Measurements from ENCODE around the gene CD300LD. TPM values are rescaled to one million over a fixed set of nuclear protein-coding genes. Genes with fewer than 3 reads are reported as not detected.
"Not testable (repeated sequence)": the region's sequence is repeated elsewhere in the genome, so short reads cannot be mapped to it uniquely, and the experiment has no call there.

CD300LD gene
- total RNA-seq, 1 experiment from 2014 or later: not detected

DNA sequence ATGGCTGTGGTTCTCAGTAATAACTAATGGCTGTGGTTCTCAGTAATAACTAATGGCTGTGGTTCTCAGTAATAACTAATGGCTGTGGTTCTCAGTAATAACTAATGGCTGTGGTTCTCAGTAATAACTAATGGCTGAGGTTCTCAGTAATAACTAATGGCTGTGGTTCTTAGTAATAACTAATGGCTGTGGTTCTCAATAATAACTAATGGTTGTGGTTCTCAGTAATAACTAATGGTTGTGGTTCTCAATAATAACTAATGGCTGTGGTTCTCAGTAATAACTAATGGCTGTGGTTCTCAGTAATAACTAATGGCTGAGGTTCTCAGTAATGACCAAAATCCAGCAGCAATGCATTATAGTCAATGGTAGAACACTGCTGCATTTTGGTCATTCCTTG lies 18.4 kb downstream of the CD300LD start:
- H3K36me3 ChIP-seq; DNase-seq (ENCODE audit: low read depth in 1 of 2, low spot score in 2 of 2); H3K9me3 ChIP-seq (replicated peaks); H3K27ac ChIP-seq; H3K4me3 ChIP-seq: not testable (repeated sequence)
- Histone ChIP-seq H3K4me1 (replicated peaks) (peaks cover 10% of the 10 kb centered on the region), H3K27me3 (replicated peaks) (peaks cover 12% of the 10 kb centered on the region; the same call in 1 of the 2 replicates)

DNA sequence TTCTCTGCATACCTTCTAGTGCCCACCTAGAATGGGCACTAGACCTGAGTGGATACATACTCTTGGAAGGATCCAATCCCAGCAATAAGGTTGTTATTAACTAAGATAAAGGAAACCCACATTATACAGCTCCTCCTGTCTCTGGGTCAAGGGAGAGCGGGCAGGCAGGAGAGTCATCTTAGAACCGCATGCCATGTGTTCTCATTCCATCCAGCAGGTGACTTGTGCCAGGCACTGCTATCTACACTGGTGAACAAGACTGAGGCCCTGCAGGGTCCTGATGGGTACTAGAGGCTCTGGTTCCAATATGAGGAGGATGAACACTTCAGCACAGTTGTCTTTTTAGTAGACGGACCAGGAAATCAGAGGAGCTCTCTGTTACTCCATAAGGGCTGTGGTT lies 18.9 kb downstream of the CD300LD start:
- no peak for DNase-seq (ENCODE audit: low read depth in 1 of 2, low spot score in 2 of 2)
- no peak overlapping the region for H3K27ac ChIP-seq
- H3K36me3 ChIP-seq: no peaks in the 10 kb centered on the region
- peaks cover 10% of the 10 kb centered on the region for H3K4me1 ChIP-seq (replicated peaks)
- H3K9me3 ChIP-seq (replicated peaks): no peaks in the 10 kb centered on the region
- H3K27me3 ChIP-seq (replicated peaks): peaks cover 8% of the 10 kb centered on the region; the same call in 1 of the 2 replicates
- H3K4me3 ChIP-seq: no peak overlapping the region

DNA sequence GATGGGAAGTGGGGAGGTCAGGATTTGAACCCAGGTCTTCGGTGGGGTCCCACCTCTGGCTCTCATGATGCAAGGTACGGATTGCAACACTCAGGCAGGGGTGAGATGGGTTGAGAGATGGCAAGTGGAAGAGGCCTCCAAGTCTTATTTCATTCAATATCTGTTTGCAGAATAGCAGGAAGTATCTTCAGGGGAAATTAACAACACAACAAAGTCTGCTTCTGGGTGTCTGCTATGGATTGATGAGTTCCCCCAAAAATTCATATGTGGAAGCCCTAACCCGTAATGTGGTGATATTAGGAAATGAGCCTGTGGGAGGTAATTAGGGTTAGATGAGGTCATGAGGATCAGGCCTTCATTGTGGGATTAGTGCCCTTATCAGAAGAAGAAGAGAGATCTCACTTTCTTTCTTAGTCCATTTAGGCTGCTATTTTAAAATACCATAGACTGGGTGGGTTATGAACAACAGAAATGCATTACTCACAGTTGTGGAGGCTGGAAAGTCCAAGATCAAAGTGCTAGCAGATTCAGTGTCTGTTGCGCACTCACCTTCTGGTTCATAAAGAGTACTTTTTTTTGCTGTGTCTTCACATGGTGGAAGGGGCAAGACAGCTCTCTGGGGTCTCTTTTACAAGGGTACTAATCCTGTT lies 20.3 kb downstream of the CD300LD start:
- Histone ChIP-seq H3K27ac (no peak overlapping the region), H3K4me1 (replicated peaks) (peaks cover 10% of the 10 kb centered on the region), H3K27me3 (replicated peaks) (peaks cover 8% of the 10 kb centered on the region; the same call in 1 of the 2 replicates), H3K9me3 (replicated peaks) (no peaks in the 10 kb centered on the region), H3K36me3 (no peaks in the 10 kb centered on the region), H3K4me3 (no peak overlapping the region)
- no peak for DNase-seq (ENCODE audit: low read depth in 1 of 2, low spot score in 2 of 2)

DNA sequence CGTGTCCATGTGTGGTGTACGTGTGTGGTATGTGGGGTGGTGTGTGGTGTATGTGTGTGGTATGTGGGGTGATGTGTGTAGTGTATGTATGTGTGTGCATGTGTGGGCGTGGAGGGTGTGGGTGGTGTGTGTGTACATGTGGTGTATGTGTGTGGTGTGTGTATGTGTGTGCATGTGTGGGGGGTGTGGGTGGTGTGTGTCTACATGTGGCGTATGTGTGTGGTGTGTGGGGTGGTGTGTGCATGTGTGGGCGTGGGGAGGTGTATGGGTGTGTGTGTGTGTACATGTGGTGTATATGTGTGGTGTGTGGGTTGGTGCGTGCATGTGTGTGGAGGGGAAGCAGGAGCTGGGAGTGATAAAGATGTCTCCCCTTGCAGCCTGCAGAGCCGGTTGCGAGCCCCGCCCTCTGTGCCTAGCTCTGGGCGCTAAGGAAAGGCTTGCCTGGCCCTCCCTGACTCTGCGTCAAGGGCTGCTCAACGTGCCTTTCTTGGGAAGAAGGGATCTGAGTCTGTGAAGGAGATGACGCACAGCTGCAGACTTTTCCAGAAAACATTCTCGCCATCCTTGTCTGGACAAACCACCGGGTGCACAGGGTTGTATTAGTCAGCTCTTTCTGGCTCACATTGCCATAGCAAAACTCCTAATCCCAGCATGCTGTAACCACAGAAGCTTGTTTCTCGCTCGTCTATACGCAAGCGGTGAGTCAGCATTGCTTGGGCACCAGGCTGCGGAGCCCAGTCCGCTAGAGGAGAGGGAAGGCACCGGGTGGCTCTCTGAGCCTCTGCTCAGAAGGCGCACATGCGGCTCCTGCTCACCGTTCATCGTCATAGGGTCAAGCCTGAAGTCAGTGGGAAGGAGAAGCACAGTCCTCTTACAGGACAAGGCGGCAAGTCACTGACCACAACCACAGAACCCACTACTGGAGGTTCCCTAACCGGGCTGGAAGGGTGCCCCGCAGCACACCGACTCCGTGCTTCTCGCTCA lies 22.8 kb downstream of the CD300LD start:
- Histone ChIP-seq H3K36me3 (no peaks in the 10 kb centered on the region), H3K27me3 (replicated peaks) (peaks cover 9% of the 10 kb centered on the region), H3K27ac (no peak overlapping the region)

DNA sequence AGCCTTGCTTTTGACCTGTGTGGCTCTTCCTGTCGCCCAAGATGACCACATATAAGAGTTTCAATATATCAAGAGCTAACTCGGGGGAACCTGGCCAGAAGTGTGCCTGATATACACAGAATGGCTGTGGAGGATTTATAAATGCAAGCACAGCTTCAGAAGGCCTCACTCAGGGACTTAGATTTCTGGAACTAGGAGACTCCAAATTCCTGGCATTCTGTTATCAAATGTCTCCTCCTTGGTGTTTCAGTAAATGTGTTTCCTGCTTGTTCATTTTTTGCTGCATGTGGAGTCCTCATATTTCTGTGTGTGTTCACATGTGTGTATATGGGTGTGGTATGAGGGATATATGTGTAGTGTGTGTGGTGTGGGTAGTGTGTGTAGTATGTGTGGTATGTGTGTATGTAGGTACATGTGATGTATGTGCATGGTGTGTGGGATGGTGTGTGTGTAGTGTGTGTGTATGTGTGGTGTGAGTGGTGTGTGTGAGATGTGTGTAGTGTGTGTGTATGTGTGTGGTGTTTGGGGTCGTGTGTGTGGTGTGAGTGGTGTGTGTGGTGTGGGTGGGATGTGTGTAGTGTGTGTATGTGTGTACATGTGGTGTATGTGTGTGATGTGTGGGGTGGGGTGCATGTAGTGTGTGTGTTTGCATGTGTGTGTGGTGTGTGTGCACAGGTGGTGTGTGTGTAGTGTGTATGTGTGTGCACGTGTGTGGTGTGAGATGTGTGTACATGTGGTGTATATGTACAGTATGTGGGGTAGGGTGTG lies 23.8 kb downstream of the CD300LD start:
- H3K4me1 ChIP-seq (replicated peaks): peaks cover 10% of the 10 kb centered on the region
- DNase-seq (ENCODE audit: low read depth in 1 of 2, low spot score in 2 of 2): no peak
- peaks cover 9% of the 10 kb centered on the region; the same call in 1 of the 2 replicates for H3K27me3 ChIP-seq (replicated peaks)
- H3K4me3 ChIP-seq: no peak overlapping the region
- H3K27ac ChIP-seq: no peak overlapping the region
- H3K9me3 ChIP-seq (replicated peaks): no peaks in the 10 kb centered on the region
- no peaks in the 10 kb centered on the region for H3K36me3 ChIP-seq

More for the DNA sequence above, 22.8 kb downstream of the CD300LD start:
- Histone ChIP-seq H3K4me1 (replicated peaks) (peaks cover 10% of the 10 kb centered on the region), H3K9me3 (replicated peaks) (no peaks in the 10 kb centered on the region), H3K4me3 (no peak overlapping the region)
- peak; percentile 69 to 85 for DNase-seq (ENCODE audit: low read depth in 1 of 2, low spot score in 2 of 2)

DNA sequence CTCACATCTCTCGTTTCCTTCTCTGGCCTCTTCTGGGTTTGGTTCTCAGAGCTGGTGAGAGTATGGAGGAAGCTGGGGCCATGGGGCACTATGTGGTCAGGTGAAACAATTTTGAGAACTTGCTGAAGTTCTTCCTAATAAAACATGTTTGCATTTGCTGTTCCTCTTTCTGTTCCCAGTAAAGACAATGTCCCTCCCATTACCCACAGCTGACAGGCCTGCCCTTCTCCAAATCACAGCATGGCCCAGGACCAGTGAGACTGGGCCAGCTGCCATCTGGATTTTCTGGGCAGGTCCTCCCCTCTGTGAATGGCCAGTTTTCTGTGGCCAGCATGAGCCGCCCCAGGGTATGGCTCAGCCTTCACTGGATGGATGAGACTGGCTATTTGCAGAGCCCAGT lies 24.7 kb downstream of the CD300LD start, which contains the start of gene CD300H:
Gene CD300H, minus strand, starts transcription at position 113 of the 400 bp plus-strand sequence.
- no peaks in the 10 kb centered on the region for H3K9me3 ChIP-seq (replicated peaks)
- no peak for DNase-seq (ENCODE audit: low read depth in 1 of 2, low spot score in 2 of 2)
- peaks cover 10% of the 10 kb centered on the region for H3K4me1 ChIP-seq (replicated peaks)
- no peak within 1 kb of the TSS for H3K4me3 ChIP-seq
- H3K27ac ChIP-seq: no peak within 1 kb of the TSS
- H3K27me3 ChIP-seq (replicated peaks): peaks cover 9% of the 10 kb centered on the region; the same call in 1 of the 2 replicates
- no peaks in the 10 kb centered on the region for H3K36me3 ChIP-seq

DNA sequence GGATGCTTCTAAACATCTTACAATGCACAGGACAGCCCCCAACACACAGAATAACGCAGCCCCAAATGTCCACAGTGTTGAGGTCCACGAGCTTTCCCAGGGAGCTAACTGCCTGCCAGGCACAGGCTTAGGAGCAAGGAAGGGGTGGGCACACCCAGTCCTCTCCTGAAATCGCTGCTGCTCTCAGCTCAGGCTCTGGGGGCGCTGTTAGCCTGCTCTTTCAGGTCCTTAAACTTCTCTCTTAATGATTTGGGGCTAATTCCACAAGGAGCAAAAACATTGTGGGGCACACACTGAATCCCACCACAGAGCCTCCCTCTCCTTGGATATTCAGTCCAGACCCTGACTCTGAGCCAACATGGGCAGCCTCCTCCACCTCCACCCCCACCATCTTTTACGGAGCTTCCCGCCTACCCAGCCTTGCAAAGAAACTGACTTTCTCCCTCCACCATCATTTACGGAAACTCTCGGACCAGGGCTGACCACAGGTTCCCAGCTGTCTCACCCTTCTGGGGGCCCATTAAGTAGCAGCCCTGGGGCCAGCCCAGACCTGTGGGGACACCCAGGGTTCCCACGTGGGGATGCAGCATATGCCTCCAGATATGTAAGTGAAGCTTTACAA lies 25.8 kb downstream of the CD300LD start:
- peaks cover 10% of the 10 kb centered on the region for H3K4me1 ChIP-seq (replicated peaks)
- no peak overlapping the region for H3K4me3 ChIP-seq
- H3K27ac ChIP-seq: no peak overlapping the region
- peak in 1 of 2 experiments; percentile 30 for DNase-seq (ENCODE audit: low read depth in 1 of 2, low spot score in 2 of 2)
- no peaks in the 10 kb centered on the region for H3K9me3 ChIP-seq (replicated peaks)
- no peaks in the 10 kb centered on the region for H3K36me3 ChIP-seq
- H3K27me3 ChIP-seq (replicated peaks): peaks cover 13% of the 10 kb centered on the region

DNA sequence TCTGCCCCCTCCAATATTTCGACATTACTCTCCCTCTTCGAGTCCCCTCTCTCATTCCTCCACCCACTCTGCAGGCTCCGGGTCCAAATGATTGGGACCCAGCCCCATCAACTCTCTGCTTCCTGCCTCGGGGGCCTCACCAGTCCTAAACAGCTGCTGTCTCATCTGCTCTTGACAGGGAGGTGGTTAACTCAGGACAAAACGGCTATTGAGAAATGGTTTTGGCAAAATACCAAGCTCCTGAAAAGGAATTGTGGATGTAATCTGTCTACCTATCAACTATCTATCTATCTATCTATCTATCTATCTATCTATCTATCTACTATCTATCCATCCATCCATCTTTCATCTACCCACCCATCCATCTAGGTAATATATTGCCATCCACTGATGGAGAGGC lies 27.0 kb downstream of the CD300LD start:
- peaks cover 10% of the 10 kb centered on the region for H3K4me1 ChIP-seq (replicated peaks)
- no peak overlapping the region for H3K4me3 ChIP-seq
- H3K36me3 ChIP-seq: no peaks in the 10 kb centered on the region
- no peak for DNase-seq (ENCODE audit: low read depth in 1 of 2, low spot score in 2 of 2)
- no peaks in the 10 kb centered on the region for H3K9me3 ChIP-seq (replicated peaks)
- no peak overlapping the region for H3K27ac ChIP-seq
- peaks cover 14% of the 10 kb centered on the region for H3K27me3 ChIP-seq (replicated peaks)

DNA sequence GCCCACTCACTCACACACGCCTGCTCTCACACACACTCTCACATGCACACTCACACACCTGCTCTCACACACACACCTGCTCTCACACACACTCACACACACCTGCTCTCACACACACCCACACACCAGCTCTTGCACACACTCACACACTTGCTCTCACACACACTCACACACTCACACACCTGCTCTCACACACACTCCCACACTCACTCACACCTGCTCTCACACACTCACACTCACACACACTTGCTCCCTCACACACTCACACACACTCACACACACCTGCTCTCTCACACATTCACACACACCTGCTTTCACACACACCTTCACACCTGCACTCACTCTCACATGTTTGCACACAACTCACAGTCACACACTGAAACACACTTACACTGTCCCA lies 28.7 kb downstream of the CD300LD start:
- Histone ChIP-seq H3K4me1 (replicated peaks) (no peaks in the 10 kb centered on the region), H3K9me3 (replicated peaks) (no peaks in the 10 kb centered on the region), H3K4me3 (no peak overlapping the region), H3K27ac (no peak overlapping the region), H3K36me3 (no peaks in the 10 kb centered on the region), H3K27me3 (replicated peaks) (peaks cover 28% of the 10 kb centered on the region)
- no peak for DNase-seq (ENCODE audit: low read depth in 1 of 2, low spot score in 2 of 2)

DNA sequence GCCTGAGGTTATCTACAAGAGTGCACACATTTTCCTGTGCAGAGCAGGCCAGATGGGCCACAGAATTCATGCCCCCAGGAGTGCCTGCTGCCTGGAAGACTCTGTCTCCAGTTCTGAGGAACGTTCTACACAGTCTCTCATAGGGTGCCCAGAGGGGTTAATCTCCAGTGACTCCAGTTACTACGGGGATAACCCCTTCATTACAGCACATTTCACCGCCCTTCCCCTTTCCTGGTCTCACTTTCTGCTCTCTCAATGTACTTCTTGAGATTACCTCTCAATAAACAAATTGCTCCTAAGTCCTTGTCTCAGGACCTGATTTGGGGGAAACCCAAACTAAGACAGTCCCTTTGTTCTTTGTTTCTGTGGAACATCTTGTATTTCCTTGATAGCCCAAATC lies 30.5 kb downstream of the CD300LD start:
- no peak for DNase-seq (ENCODE audit: low read depth in 1 of 2, low spot score in 2 of 2)
- no peaks in the 10 kb centered on the region for H3K9me3 ChIP-seq (replicated peaks)
- no peak overlapping the region for H3K27ac ChIP-seq
- no peaks in the 10 kb centered on the region for H3K36me3 ChIP-seq
- H3K4me3 ChIP-seq: no peak overlapping the region
- peaks cover 38% of the 10 kb centered on the region for H3K27me3 ChIP-seq (replicated peaks)
- H3K4me1 ChIP-seq (replicated peaks): no peaks in the 10 kb centered on the region

DNA sequence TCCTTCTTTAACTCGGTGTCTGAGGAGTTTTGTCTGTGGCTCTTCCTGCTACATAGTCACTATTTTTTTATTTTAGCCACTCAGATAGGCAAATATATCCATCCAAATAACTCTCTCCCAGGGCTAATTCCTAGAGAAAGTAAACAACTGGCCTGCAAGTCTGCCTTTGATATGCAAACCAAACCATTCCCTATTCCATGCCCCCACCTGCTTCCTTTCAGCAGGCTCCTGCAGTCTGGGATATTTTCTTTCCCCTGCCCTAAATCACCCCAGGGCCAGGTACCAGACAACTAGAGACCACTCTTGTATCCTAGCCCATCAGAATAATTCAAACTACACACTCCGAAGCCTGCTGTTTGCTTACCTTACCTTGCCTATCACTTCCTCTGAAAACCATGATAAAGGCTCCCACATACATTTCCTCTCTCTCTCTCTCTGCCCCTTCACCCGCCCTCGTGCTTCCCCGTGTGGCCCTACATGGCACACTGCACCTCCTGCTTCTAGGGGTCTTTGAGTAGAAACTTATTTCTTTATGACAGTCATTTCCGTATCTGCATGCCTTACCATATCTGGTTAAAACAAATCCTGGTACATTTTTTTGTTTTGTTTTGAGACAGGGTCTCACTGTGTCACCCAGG lies 33.1 kb downstream of the CD300LD start:
- H3K27ac ChIP-seq: no peak overlapping the region
- H3K36me3 ChIP-seq: no peaks in the 10 kb centered on the region
- no peaks in the 10 kb centered on the region for H3K9me3 ChIP-seq (replicated peaks)
- H3K4me1 ChIP-seq (replicated peaks): no peaks in the 10 kb centered on the region
- H3K4me3 ChIP-seq: no peak overlapping the region
- DNase-seq (ENCODE audit: low read depth in 1 of 2, low spot score in 2 of 2): no peak
- H3K27me3 ChIP-seq (replicated peaks): peaks cover 44% of the 10 kb centered on the region

DNA sequence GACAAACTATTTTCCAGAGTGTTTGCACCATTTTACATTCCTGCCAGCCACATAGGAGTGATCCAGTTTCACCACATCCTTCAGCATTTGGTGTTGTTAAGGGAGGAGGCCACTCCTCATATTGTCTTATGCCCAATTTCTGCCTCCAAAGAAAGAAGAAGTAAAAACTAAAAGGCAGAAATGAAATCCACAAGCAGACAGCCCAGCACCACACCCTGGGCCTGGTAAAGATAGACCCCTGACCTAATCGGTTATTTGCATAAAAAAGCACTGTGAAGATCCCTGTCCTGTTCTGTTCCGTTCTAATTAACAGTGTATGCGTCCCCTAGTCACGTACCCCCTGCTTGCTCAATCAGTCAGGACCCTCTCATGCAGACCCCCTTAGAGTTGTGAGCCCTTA lies 33.7 kb downstream of the CD300LD start:
- peaks cover 45% of the 10 kb centered on the region for H3K27me3 ChIP-seq (replicated peaks)
- not testable (repeated sequence) for H3K27ac ChIP-seq; H3K9me3 ChIP-seq (replicated peaks); H3K4me3 ChIP-seq; H3K36me3 ChIP-seq; DNase-seq (ENCODE audit: low read depth in 1 of 2, low spot score in 2 of 2); H3K4me1 ChIP-seq (replicated peaks)
